ENCODE results near the gene KRTAP10-10.

DNA sequence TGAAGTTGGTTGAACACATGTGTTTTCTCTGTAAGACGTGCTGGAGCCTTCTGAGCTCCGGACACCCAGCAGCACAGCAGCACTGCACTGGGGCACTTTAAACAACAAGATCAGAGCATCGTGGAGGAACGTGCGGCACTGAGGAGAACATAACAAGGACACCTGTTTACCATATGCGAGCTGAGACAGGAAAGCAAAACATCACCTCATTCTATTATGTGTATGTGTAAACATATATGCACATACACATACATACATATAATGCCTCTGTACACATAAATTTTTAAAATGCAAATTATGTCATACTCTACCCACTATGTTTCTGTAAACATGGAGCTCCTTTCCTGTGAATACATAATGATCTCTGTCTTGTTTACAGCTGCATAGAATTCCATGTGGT, 41.6 kb upstream of the KRTAP10-10 start:
- TF ChIP-seq, protein P1, sequence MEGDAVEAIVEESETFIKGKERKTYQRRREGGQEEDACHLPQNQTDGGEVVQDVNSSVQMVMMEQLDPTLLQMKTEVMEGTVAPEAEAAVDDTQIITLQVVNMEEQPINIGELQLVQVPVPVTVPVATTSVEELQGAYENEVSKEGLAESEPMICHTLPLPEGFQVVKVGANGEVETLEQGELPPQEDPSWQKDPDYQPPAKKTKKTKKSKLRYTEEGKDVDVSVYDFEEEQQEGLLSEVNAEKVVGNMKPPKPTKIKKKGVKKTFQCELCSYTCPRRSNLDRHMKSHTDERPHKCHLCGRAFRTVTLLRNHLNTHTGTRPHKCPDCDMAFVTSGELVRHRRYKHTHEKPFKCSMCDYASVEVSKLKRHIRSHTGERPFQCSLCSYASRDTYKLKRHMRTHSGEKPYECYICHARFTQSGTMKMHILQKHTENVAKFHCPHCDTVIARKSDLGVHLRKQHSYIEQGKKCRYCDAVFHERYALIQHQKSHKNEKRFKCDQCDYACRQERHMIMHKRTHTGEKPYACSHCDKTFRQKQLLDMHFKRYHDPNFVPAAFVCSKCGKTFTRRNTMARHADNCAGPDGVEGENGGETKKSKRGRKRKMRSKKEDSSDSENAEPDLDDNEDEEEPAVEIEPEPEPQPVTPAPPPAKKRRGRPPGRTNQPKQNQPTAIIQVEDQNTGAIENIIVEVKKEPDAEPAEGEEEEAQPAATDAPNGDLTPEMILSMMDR (IDR thresholded peaks at IDR 0.05; ENCODE audit: control extremely low read depth in 1 of 3, insufficient read depth in 1 of 3, low read depth in 1 of 3, low read length in 3 of 3): no peak
- TF ChIP-seq BACH1 (IDR thresholded peaks at IDR 0.05; ENCODE audit: low read length) (no peak), KDM1A (IDR thresholded peaks at IDR 0.05; ENCODE audit: borderline replicate concordance, low read length) (no peak), KDM5A (IDR thresholded peaks at IDR 0.05; ENCODE audit: low read length) (no peak), EZH2 (IDR thresholded peaks at IDR 0.05; ENCODE audit: low read depth, low read length, severe bottlenecking) (no peak), YY1 (IDR thresholded peaks at IDR 0.05; ENCODE audit: low read depth, low read length) (no peak), GABPA (IDR thresholded peaks at IDR 0.05; ENCODE audit: borderline replicate concordance, insufficient read depth, low read length) (no peak), MAFK (IDR thresholded peaks at IDR 0.05; ENCODE audit: low read depth, low read length) (no peak), POLR2A (IDR thresholded peaks at IDR 0.05; ENCODE audit: control extremely low read depth in 1 of 2, low read depth in 2 of 2, low read length in 2 of 2) (no peak), RFX5 (IDR thresholded peaks at IDR 0.05; ENCODE audit: borderline replicate concordance, low read depth, low read length) (no peak), BCL11A (IDR thresholded peaks at IDR 0.05; ENCODE audit: low read depth in 2 of 2, low read length in 2 of 2) (no peak), FOSL1 (IDR thresholded peaks at IDR 0.05; ENCODE audit: insufficient read depth, low read depth, low read length) (no peak), POLR2AphosphoS5 (IDR thresholded peaks at IDR 0.05; ENCODE audit: low read depth, low read length) (no peak)
- TF ChIP-seq, protein P2, sequence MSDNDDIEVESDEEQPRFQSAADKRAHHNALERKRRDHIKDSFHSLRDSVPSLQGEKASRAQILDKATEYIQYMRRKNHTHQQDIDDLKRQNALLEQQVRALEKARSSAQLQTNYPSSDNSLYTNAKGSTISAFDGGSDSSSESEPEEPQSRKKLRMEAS (IDR thresholded peaks at IDR 0.05): no peak

All from H1 (cell line).